Activated T-cell treated with anti-CD3 and anti-CD28 coated beads, Interleukin-2, amount 50 U/mL, for 24 hours (primary cell): ENCODE measurements around the gene NTM.

ENCODE experiments used
- DNase-seq: peaks from one replicate; pipeline ENCODE4 v3.0.0-alpha.2; 2020
- H3K27ac Mint-ChIP-seq: 2 replicates; pipeline ENCODE4 v1.8.0; 2020; ENCODE audit warnings: mild to moderate bottlenecking, mixed read lengths
- H3K27me3 Mint-ChIP-seq: 2 replicates; pipeline ENCODE4 v1.8.0; 2020; ENCODE audit warnings: mixed read lengths
- H3K36me3 Mint-ChIP-seq: 2 replicates; pipeline ENCODE4 v1.8.0; 2020; ENCODE audit warnings: low read depth, mixed read lengths
- H3K4me1 Mint-ChIP-seq: 2 replicates; pipeline ENCODE4 v1.8.0; 2020; ENCODE audit warnings: low read depth, mixed read lengths
- H3K4me3 Mint-ChIP-seq: 2 replicates; pipeline ENCODE4 v1.8.0; 2020; ENCODE audit warnings: mild to moderate bottlenecking, moderate library complexity, mixed read lengths
- H3K9me3 Mint-ChIP-seq: 2 replicates; pipeline ENCODE4 v1.8.0; 2020; ENCODE audit warnings: mixed read lengths

NTM gene

DNA sequence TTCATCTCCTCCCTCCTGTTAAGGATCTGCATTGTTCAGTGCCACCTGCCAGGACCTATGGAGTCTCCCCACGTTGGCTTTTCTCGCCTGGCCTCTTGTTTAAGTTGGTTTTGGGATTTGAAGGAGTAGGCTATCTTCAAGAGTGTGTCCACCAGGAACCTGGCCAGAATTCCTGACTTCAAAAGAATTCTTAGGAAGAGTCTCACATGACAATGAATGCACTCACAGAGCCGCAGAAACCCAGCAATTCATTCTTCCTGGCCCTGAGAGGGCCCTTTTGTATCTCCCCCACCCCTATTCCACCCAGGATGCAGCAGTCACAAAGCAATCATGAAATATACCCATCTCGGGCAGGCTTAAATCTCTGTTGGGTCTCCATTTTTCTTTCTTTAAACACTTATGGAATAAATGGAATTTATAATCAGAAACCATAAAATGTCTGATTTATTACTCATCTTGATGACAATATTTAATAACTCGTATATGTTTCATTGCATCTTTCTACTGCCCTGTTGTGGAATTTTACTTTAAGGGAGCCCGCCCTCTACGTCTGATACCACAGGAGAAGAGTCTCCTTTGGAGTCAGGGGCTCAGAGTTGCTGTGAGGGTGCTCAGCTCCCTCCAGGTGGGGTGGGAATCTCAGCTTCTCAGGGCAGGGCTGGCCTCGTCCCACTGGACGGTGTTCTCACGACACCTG, 507.0 kb downstream of the NTM start:
- no peak for DNase-seq
- H3K27ac Mint-ChIP-seq: no peak overlapping the region
- H3K4me1 Mint-ChIP-seq: no peaks in the 10 kb centered on the region
- H3K36me3 Mint-ChIP-seq: no peaks in the 10 kb centered on the region
- H3K9me3 Mint-ChIP-seq: peaks cover 2% of the 10 kb centered on the region
- no peaks in the 10 kb centered on the region for H3K27me3 Mint-ChIP-seq
- H3K4me3 Mint-ChIP-seq: no peak overlapping the region

DNA sequence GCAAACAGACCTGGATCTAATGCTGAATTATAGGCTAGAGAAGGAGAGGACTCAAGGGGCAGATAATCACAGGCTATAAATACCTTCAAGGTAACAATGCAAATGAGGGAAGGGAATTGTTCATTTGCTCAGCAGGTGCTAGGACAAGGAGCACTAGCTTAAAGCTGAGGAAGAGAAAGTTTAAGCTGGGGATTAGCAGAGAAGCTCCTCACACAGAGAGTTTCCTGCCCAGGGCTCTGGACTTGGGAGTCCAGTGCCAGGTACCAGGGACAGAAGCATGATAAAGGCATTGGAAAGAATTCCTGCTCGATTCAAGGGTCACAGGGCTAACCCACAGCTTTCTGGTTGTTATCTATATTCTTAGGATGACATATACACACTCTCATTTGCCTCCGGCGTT, 509.9 kb downstream of the NTM start:
- no peaks in the 10 kb centered on the region for H3K36me3 Mint-ChIP-seq
- H3K27ac Mint-ChIP-seq: no peak overlapping the region
- H3K4me1 Mint-ChIP-seq: no peaks in the 10 kb centered on the region
- peaks cover 2% of the 10 kb centered on the region for H3K27me3 Mint-ChIP-seq
- peaks cover 2% of the 10 kb centered on the region for H3K9me3 Mint-ChIP-seq
- H3K4me3 Mint-ChIP-seq: no peak overlapping the region
- no peak for DNase-seq

DNA sequence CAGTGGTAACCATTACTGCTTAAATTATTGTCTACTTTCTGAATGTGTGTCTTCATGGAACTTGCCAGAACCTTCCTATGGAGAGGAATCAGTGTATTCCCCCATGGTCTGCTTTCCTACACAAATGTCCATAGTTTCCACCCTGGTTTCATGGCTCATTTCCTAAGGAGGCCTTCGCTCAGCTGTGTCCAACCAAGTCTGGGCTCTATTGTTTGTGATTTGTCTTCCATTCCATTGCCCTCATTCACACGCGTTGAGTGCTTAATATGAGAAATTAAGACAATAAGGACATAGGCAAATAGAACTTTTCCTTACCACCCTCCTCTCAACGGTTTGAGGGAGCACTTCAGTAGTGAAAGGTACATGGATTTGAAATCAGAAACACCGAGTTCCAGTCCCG, 510.6 kb downstream of the NTM start:
- Mint-ChIP-seq H3K27ac (no peak overlapping the region), H3K27me3 (peaks cover 2% of the 10 kb centered on the region), H3K4me3 (no peak overlapping the region), H3K4me1 (no peaks in the 10 kb centered on the region), H3K36me3 (no peaks in the 10 kb centered on the region), H3K9me3 (peaks cover 2% of the 10 kb centered on the region)
- no peak for DNase-seq

DNA sequence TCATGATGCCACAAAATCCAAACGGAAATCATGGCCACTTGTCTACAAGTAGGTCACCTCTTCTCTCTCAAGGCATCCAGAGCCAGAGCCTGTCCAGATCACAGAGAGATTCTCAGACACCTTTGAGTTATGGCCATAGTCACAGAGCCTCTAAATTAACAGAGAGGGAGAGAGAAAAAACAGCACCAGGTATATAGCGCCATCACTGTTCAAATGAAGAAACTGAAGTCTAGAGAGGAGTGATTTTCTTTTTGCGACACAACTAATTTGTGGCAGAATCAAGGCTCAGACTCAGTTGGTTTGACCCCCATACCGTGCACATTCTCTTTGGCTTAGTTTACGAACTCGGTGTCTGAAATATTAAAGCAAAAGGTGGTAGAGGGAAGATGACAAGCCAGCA, 512.9 kb downstream of the NTM start:
- H3K4me1 Mint-ChIP-seq: no peaks in the 10 kb centered on the region

DNA sequence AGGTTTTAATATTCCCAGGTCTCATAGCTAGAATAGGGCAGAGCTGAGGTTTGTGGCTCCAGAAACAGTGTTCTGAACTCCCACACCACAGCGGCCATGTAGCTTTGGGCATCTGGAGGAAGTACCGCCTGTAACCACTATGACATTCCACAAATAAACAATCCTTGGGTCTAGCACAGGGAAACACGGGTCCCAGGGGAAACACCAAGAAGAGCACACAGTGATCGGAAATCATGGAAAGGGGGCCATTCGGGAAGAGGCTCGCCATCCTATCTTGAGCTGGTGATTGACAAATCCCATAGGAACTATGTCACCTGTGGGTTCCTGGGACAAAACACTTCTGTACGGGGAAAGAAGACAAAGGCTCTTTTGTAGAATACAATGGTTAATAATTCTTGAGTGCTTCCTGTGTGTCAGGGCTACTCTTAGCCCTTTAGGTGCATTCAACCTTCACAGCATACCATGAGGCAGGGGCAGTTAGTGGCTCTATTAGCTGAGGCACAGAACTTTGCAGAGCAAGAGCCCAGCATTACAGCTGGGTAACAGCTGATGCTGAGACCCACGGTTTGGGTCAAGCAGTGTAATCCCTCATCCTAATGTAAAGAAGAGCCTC, 514.2 kb downstream of the NTM start:
- H3K4me1 Mint-ChIP-seq: no peaks in the 10 kb centered on the region
- no peaks in the 10 kb centered on the region for H3K9me3 Mint-ChIP-seq
- H3K27me3 Mint-ChIP-seq: peaks cover 2% of the 10 kb centered on the region
- no peaks in the 10 kb centered on the region for H3K36me3 Mint-ChIP-seq
- no peak overlapping the region for H3K27ac Mint-ChIP-seq
- DNase-seq: no peak
- H3K4me3 Mint-ChIP-seq: no peak overlapping the region

More for the DNA sequence above, 512.9 kb downstream of the NTM start:
- DNase-seq: no peak
- no peak overlapping the region for H3K4me3 Mint-ChIP-seq
- no peaks in the 10 kb centered on the region for H3K36me3 Mint-ChIP-seq
- H3K27ac Mint-ChIP-seq: no peak overlapping the region
- H3K27me3 Mint-ChIP-seq: peaks cover 2% of the 10 kb centered on the region
- H3K9me3 Mint-ChIP-seq: no peaks in the 10 kb centered on the region

DNA sequence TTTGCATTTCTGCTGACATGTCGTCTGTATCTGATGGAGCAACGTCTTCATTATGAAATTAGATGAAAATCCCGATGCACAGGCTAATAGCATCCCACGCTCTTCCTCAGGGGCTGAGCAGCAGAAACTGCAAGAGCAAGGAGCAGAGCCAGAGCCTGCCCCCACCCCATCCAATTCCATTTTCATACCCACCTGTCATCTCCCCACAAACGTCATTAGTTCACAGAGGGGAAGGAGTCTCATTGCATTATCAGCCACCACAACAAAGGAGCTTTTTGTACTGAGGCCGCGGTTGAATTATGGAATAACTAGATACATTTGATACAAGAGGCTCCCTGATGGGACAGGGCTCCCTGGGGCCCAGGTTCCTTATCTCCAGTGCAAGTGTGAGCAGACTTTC, 515.0 kb downstream of the NTM start:
- Mint-ChIP-seq H3K4me3 (no peak overlapping the region), H3K27me3 (peaks cover 2% of the 10 kb centered on the region), H3K27ac (no peak overlapping the region), H3K36me3 (no peaks in the 10 kb centered on the region), H3K9me3 (no peaks in the 10 kb centered on the region), H3K4me1 (no peaks in the 10 kb centered on the region)
- DNase-seq: no peak

DNA sequence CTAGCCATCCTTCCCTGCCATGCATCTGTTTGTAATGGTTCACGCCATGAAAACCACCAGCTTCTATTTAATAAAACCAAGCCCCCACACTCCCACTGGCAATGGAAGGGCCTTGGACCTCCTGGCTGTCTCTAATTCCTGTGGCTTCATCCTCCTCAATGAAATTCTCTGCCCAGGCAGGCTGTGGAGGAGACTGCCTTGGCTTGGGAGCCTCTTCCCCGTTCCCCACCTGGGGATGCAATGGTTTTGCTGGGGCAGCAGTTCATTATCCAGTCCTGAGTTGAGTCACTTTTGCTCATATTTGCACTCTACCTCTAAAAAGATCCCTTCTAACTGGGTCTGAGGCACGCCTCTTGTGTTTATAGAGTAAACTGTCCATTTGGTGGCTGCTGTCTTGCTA, 515.8 kb downstream of the NTM start:
- H3K36me3 Mint-ChIP-seq: no peaks in the 10 kb centered on the region
- no peaks in the 10 kb centered on the region for H3K4me1 Mint-ChIP-seq
- no peaks in the 10 kb centered on the region for H3K9me3 Mint-ChIP-seq
- no peak for DNase-seq
- no peak overlapping the region for H3K27ac Mint-ChIP-seq
- H3K4me3 Mint-ChIP-seq: no peak overlapping the region
- peaks cover 2% of the 10 kb centered on the region for H3K27me3 Mint-ChIP-seq

DNA sequence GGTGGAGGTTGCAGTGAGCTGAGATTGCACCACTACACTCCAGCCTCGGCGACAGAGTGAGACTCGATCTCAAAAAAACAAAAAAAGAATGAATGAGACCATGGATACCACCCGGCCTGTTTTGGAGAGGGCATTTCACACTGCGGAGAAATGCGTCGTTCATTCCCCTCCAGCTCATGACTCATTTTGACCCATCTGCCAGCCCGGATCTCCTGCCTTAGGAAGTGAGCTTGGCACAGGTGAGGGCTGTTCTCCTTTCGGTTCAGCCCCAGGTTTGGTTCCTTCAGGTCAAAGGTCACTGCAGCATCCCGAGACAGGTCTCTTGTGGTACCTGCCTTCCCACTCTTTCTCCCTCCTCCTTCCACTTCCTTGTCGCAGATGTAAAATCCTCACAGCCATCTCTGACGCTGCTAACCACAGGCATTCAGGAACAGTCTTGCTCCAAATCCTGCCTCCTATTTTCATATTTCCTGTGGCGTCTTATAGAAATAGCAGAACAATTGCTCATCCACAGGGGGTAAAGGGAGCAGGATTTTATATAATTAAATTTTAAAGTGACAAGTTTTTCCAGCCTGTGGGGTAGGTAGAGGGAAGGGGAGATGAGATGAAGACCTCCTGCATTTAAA, 517.9 kb downstream of the NTM start:
- DNase-seq: no peak
- Mint-ChIP-seq H3K27ac (no peak overlapping the region), H3K4me3 (no peak overlapping the region)

DNA sequence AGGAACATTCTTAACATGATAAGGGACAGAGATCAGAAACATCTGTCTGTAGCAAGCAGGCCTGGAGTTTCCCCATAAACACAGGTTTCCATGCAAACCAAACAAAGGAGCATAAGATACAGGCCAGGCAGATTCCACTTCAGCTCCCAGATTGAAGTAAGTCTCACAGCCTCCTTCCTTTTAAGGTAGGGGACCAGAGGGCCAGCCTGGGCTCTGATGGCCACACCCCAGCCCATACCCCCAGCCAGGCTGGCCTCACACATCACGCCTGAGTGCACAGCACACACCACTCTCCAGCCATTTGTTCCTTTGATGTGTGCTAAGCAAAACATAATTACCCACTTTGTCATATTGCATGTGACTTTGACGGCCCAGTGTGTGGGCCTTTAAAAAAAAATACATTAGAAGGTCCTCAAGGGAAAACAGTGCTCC, 518.7 kb downstream of the NTM start:
- Mint-ChIP-seq H3K27ac (no peak overlapping the region), H3K9me3 (no peaks in the 10 kb centered on the region), H3K4me1 (no peaks in the 10 kb centered on the region), H3K36me3 (no peaks in the 10 kb centered on the region), H3K4me3 (no peak overlapping the region), H3K27me3 (no peaks in the 10 kb centered on the region)
- no peak for DNase-seq

More for the DNA sequence above, 517.9 kb downstream of the NTM start:
- Mint-ChIP-seq H3K36me3 (no peaks in the 10 kb centered on the region), H3K4me1 (no peaks in the 10 kb centered on the region), H3K9me3 (no peaks in the 10 kb centered on the region), H3K27me3 (no peaks in the 10 kb centered on the region)

DNA sequence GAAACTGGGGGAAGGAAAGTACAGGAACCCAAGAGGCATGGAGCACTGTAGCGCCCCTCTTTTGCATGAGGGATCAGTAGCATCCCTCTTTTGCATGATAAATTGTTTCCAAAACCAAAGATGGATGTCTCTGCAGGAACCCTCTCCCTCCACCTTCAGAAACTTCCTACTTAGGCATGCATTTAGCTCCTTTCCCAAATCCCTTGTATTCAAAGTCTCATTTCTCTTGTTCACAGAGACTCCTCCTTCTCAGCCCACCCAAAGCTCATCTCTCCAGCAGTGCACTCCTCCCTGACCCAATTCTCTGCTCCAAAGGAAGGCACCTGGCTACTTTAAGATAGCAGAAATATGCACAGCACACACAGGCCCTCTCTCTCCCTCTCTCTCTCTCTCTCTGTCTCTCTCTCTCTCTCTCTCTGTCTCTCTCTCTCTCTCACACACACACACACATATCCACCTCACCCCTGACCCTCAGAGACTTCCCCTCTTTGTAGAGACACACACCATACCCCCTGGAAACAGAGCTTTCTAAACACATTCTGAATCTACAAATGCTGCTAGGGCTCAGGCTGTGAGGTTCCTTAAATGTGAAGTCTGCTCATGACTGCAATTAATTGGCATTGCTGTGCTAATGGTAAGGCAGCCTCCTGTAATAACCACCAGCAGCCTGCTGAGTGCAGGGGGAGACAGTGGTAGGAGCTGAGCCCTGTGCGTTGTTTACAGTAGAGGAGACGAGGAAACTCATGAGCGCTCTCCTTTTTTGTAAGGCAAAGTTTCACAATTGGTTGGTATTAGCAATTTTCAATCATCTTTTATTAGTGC, 519.6 kb downstream of the NTM start:
- Mint-ChIP-seq H3K4me1 (no peaks in the 10 kb centered on the region), H3K4me3 (no peak overlapping the region), H3K9me3 (no peaks in the 10 kb centered on the region), H3K36me3 (no peaks in the 10 kb centered on the region), H3K27me3 (no peaks in the 10 kb centered on the region), H3K27ac (no peak overlapping the region)
- no peak for DNase-seq

DNA sequence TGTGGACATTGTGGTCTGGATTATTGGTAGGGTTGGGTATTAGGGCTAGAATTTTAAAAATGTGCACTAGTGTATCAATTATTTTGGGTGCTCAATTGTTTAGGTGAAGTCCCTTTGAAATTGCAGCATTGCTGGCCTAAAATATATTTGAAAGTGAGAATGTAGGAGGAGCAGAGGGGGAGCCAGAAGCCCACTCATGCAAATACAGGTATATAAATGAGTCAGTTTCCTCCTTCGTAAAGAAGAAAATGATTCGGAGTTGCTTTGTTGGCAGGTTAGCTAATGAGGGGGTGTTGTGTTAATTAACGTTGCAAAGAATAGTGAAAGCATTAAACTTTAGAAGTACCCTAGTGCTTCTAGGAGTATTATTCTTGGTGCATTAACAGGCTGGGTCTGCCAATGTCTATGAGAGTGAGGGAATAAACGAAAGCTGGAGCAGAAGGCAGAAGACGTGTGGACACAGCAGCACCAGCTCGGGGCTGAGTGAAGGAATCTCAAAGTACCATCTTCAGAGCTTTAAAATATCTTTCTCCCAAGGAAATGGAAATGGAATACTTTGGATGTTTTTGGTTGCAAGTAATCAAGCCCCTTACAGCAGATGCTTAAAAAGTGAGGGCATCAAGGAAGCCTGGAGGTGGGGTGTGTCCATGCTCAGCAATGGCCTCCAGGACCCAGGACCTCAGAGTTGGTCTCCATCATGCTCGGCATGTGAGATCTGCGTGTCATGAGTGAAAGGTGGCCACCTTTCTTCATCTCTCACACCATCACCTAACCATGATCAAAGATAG, 522.9 kb downstream of the NTM start:
- Mint-ChIP-seq H3K4me1 (no peaks in the 10 kb centered on the region), H3K27me3 (no peaks in the 10 kb centered on the region), H3K27ac (no peak overlapping the region), H3K36me3 (no peaks in the 10 kb centered on the region), H3K9me3 (no peaks in the 10 kb centered on the region), H3K4me3 (no peak overlapping the region)
- no peak for DNase-seq

DNA sequence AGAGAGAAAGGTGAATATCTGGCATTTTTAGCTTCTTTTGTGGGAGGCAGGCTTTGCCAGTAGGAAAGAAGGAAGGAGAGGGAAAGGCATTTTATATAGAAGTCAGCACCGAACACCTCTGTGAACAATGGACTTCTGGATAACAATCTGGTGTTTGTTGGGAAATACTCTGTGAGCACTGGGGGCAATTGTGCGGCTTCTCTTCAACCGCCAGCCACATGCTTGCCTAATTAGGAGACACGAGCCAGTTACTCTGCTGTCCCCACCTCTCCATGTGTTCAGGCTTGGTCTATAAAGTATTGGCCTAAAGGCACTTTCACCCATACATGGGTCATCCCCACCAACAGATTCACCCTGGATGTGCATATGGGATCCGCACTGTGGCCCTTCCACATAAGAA, 523.6 kb downstream of the NTM start:
- Mint-ChIP-seq H3K27ac (no peak overlapping the region), H3K4me3 (no peak overlapping the region), H3K36me3 (no peaks in the 10 kb centered on the region), H3K27me3 (no peaks in the 10 kb centered on the region), H3K4me1 (no peaks in the 10 kb centered on the region), H3K9me3 (no peaks in the 10 kb centered on the region)
- DNase-seq: no peak

DNA sequence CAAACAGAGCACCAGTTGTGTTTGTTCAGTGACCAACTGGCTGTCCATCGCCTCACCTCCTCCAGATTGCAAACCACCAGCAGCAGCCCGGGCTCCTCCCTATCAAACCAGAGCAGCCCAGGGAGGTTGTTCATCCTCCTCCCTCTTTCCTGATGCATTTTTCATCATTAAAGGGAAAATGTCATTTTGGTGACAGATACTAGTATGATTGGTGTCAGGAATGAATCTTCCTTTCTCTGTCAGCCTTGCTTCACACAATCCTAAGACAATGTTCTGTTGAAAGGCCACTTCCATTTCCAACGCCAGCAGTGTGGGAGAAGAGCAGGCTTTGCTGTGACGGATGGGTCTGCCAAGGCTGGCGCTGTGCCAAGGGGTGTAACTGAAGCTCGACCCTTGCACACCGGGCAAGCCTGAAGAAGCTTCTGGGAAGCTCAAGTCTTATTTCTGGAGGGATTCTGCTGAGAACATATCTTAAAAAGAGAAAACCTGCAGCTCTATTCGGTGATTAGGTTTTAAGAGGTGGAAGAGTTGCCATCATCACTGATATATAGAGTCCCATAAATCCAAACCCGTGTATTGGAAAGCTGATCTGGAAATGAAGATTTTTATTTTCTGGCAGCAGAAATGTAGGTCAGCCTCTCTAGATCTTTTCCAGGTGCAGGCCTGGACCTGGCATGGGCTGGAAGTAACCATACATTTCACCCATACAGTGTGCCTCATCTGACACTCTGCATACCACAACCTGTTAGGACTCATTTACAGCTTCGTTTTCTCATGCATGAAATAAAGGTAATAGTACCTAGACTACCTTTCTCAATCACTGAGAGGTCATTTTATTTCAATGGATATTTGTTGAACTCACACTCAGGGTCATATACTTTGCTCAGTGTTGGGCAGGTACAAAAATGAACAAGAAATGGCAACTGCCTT, 524.5 kb downstream of the NTM start:
- Mint-ChIP-seq H3K9me3 (no peaks in the 10 kb centered on the region), H3K36me3 (no peaks in the 10 kb centered on the region), H3K27me3 (no peaks in the 10 kb centered on the region), H3K4me3 (no peak overlapping the region), H3K4me1 (no peaks in the 10 kb centered on the region), H3K27ac (no peak overlapping the region)
- DNase-seq: no peak
